ENCODE results near the gene NRIP1. TPM values are rescaled to one million over a fixed set of nuclear protein-coding genes. Genes with fewer than 3 reads are reported as not detected.

NRIP1 gene
- total RNA-seq, 1 experiment from 2014 or later: 29.6 TPM

DNA sequence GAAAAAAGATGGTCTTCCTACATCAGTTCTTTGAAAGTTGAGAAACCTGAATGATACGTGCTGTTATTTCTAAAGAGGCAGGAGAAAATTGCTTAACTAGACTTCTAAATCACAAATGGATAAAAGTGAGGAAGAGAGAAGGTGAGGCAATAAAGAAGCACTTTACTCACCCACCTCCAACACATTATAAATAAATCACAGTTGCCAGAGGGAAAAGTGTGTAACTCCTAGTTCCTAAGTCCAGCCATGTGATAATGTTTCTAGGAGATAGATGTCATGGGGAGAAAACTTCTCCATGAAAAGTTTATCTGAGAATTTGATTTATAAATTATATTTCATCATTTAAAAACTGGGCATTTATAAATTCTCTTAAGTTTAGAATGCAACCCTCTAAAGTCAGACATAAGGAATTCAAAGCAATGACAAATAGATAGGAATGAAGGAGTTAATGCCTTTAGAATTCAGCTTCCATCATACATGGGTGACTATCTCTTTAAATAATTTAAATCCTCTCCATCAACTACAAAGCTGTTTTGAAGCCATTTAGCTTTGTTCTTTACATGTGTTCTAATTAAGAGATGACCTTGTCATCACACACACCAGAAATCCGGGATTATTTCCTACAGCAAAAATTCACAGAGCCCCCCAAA is 60.0 kb downstream of the NRIP1 start:
- Histone ChIP-seq H3K79me2 (ENCODE audit: insufficient read depth, low read length) (peaks cover 93% of the 10 kb centered on the region), H3K9me2 (ENCODE audit: insufficient read depth) (no peaks in the 10 kb centered on the region), H3K9me3 (ENCODE audit: control insufficient read depth in 1 of 2, insufficient read depth in 1 of 2, low read depth in 1 of 2, low read length in 2 of 2) (no peaks in the 10 kb centered on the region), H4K20me1 (ENCODE audit: insufficient read depth) (no peaks in the 10 kb centered on the region), H3K4me1 (ENCODE audit: control insufficient read depth in 1 of 2, insufficient read depth in 2 of 2, low read length in 2 of 2) (peaks cover 0 to 2% of the 10 kb centered on the region in 2 experiments; a peak in 1 of 4 replicates), H3K9ac (ENCODE audit: low read length) (no peak overlapping the region), H2AFZ (ENCODE audit: low read depth, low read length, poor library complexity, severe bottlenecking) (no peak overlapping the region), H3K27me3 (ENCODE audit: insufficient read depth, low read length) (no peaks in the 10 kb centered on the region), H3K27ac (ENCODE audit: low read depth, low read length) (no peak overlapping the region), H3K4me3 (replicated peaks in 1 of 2; ENCODE audit: low read depth in 1 of 2, low read length in 2 of 2) (no peak overlapping the region), H3K4me2 (ENCODE audit: low read length) (no peak overlapping the region), H3K36me3 (ENCODE audit: control insufficient read depth in 1 of 2, insufficient read depth in 2 of 2, low read length in 2 of 2) (no peaks in the 10 kb centered on the region)
- ATAC-seq: no peak
- ChIA-PET POLR2A (no interaction called here), CTCF (no interaction called here), RAD21 (ENCODE audit: low non-redundant PET in 1 of 2, low total read pairs in 2 of 2, uncharacterized antibody in 2 of 2, unreplicated experiment in 2 of 2) (no interaction called here)
- TF ChIP-seq ELF1 (IDR thresholded peaks at IDR 0.05; ENCODE audit: borderline replicate concordance, low read depth) (no peak), ZNF274 (IDR thresholded peaks at IDR 0.05; ENCODE audit: low read depth, low read length) (no peak), POLR2A (IDR thresholded peaks at IDR 0.05; ENCODE audit: borderline replicate concordance, extremely low read depth, insufficient read depth, insufficient read length) (no peak), SIN3A (IDR thresholded peaks at IDR 0.05; ENCODE audit: low read depth) (no peak), JUND (IDR thresholded peaks at IDR 0.05) (no peak), SP1 (IDR thresholded peaks at IDR 0.05; ENCODE audit: low read depth) (no peak), POLR2AphosphoS5 (IDR thresholded peaks at IDR 0.05; ENCODE audit: low read depth, low read length) (no peak), EZH2 (IDR thresholded peaks at IDR 0.05) (no peak), FOSL1 (IDR thresholded peaks at IDR 0.05; ENCODE audit: low read depth) (no peak), EZH2phosphoT487 (IDR thresholded peaks at IDR 0.05; ENCODE audit: borderline replicate concordance) (no peak), CEBPB (IDR thresholded peaks at IDR 0.05; ENCODE audit: low read depth) (no peak), SRF (IDR thresholded peaks at IDR 0.05; ENCODE audit: low read depth) (no peak), EGR1 (IDR thresholded peaks at IDR 0.05; ENCODE audit: low read depth) (no peak), TCF7L2 (IDR thresholded peaks at IDR 0.05; ENCODE audit: borderline replicate concordance, extremely low read depth, insufficient read depth, insufficient read length) (no peak), CBX3 (IDR thresholded peaks at IDR 0.05; ENCODE audit: low read depth) (no peak), YY1 (IDR thresholded peaks at IDR 0.05; ENCODE audit: extremely low read depth, insufficient replicate concordance, low read depth, low read length) (no peak)
- TF ChIP-seq, protein P1, sequence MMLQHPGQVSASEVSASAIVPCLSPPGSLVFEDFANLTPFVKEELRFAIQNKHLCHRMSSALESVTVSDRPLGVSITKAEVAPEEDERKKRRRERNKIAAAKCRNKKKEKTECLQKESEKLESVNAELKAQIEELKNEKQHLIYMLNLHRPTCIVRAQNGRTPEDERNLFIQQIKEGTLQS (IDR thresholded peaks at IDR 0.05): no peak
- TF ChIP-seq, protein P2, sequence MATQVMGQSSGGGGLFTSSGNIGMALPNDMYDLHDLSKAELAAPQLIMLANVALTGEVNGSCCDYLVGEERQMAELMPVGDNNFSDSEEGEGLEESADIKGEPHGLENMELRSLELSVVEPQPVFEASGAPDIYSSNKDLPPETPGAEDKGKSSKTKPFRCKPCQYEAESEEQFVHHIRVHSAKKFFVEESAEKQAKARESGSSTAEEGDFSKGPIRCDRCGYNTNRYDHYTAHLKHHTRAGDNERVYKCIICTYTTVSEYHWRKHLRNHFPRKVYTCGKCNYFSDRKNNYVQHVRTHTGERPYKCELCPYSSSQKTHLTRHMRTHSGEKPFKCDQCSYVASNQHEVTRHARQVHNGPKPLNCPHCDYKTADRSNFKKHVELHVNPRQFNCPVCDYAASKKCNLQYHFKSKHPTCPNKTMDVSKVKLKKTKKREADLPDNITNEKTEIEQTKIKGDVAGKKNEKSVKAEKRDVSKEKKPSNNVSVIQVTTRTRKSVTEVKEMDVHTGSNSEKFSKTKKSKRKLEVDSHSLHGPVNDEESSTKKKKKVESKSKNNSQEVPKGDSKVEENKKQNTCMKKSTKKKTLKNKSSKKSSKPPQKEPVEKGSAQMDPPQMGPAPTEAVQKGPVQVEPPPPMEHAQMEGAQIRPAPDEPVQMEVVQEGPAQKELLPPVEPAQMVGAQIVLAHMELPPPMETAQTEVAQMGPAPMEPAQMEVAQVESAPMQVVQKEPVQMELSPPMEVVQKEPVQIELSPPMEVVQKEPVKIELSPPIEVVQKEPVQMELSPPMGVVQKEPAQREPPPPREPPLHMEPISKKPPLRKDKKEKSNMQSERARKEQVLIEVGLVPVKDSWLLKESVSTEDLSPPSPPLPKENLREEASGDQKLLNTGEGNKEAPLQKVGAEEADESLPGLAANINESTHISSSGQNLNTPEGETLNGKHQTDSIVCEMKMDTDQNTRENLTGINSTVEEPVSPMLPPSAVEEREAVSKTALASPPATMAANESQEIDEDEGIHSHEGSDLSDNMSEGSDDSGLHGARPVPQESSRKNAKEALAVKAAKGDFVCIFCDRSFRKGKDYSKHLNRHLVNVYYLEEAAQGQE (IDR thresholded peaks at IDR 0.05; ENCODE audit: low read depth): no peak
- TF ChIP-seq, protein P3, sequence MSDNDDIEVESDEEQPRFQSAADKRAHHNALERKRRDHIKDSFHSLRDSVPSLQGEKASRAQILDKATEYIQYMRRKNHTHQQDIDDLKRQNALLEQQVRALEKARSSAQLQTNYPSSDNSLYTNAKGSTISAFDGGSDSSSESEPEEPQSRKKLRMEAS (IDR thresholded peaks at IDR 0.05): no peak
- DNase-seq (ENCODE audit: low read depth, low spot score): no peak
- intact Hi-C loops (cut with micrococcal nuclease): no loop called here
- no TSS peak for BruUV-seq (replicated peaks)

All from HCT116 (cell line).